ENCODE results near the gene RETREG1.
"Not testable (repeated sequence)": the region's sequence is repeated elsewhere in the genome, so short reads cannot be mapped to it uniquely, and the experiment has no call there.

RETREG1 gene

DNA sequence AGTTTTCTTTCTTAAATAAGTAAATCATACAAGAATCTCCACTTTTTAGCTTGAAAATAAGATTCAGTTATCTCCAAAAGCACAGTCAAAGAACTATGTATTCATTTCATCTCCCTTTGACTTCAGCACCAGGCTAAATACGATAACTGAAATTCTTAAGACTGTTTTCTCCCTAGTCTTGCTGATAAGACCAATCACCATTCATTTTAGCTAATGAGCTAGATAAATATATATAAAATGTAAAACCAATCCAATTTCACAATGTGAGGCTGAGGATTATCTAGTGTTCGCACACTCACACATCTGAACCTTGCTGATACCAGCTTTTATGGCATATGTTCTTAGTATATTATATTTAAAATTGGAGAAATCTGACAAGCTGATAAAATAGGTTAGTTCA, 133.9 kb downstream of the RETREG1 start:
- no peak for DNase-seq

DNA sequence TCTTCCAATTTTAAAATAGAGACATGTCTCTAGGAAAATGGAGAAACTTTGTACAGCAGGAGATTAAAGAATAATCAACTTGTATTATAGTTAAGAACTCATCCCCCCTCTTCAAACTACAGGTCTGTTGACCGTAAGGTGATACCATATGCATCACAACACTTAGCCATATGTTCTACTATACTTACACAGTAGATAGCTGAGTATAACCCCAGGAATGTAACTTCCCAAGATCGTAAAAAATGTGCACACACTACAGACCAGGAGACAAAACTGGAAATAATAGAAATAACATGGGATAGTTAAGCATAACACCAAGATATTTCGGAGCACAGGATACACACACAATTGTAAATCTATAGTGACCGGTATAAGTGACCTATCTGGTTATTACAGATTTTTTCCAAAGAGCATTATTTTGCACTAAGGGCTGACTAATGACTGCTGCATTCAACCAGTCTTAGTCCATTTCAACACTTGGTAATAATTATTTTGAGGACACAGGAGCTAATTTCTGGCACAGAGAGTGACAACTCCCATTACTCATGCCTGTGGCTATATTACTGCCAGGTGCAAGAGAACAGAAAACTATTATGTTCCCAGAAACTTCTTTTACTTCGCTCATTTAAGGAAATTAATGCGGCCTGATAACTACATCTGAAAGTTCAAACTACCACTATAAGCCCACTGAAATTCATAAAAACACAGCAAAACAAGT, 135.8 kb downstream of the RETREG1 start:
- DNase-seq, result peak; percentile 5

DNA sequence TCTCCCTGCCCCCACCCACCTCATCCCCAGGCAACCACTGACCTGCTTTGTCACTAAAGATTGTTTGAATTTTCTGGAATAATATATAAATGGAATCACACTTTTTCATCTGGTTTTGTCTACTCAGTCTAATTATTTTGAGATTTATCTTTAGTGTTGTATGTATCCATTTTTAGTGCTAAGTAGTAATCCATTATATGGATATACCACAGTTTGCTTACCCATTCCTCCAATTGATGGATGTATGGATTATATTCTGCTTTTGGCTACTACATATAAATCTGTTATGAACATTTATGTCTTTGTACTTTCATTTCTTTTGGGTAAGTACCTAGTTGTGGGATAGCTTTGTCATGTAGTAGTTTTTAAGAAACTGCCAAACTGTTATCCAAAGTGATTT, 136.7 kb downstream of the RETREG1 start:
- DNase-seq, result no peak

DNA sequence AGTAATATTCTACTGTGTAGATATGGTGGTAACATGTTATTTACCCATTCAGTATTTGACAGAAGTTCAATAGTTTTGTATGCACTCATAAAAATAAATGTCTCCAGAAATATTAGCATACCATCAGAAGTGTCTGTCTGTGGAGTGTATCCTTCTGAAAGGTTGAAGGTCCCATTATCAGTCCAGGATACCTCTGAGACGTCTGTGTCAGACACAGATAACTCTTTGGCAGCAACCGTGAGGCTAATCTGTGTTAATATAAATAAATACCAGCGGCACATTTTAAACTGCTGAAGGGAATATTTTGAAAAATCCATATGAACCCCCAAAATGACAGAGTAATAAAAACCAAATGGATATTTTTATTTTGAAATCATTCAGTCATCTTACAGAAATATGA, 139.3 kb downstream of the RETREG1 start:
- no peak for DNase-seq

DNA sequence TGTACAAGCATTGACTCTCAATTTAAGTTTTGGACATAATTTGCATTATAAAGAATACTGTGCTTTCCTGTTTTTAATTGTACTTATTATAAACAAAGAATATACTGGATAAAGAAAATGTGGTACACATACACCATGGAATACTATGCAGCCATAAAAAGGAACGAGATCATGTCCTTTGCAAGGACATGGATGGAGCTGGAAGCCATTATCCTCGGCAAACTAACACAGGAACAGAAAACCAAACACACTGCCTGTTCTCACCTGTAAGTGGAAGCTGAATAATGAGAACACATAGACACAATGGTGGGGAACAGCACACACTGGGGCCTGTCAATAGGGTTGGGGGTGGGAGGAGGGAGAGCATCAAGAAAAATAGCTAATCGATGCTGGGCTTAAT, 140.4 kb downstream of the RETREG1 start:
- DNase-seq, result not testable (repeated sequence)

DNA sequence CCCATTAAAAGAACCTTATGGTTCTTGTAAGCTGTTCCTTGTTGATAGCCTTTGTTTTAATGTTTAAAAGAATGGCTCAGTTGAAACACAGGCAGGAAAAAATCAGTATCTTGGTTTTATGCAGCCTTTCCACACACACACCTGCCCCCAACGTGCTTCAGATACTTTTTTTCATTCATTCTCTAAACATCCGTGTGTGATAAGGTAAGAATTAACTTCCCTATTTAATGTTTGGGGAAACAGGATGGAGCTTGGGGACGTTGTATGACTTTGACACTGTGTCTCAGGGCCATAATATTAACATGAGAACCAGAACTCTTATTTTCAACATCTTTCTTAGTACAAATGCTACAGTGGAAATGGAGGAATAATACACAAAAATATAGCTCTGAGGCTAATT, 145.4 kb downstream of the RETREG1 start:
- no peak for DNase-seq

DNA sequence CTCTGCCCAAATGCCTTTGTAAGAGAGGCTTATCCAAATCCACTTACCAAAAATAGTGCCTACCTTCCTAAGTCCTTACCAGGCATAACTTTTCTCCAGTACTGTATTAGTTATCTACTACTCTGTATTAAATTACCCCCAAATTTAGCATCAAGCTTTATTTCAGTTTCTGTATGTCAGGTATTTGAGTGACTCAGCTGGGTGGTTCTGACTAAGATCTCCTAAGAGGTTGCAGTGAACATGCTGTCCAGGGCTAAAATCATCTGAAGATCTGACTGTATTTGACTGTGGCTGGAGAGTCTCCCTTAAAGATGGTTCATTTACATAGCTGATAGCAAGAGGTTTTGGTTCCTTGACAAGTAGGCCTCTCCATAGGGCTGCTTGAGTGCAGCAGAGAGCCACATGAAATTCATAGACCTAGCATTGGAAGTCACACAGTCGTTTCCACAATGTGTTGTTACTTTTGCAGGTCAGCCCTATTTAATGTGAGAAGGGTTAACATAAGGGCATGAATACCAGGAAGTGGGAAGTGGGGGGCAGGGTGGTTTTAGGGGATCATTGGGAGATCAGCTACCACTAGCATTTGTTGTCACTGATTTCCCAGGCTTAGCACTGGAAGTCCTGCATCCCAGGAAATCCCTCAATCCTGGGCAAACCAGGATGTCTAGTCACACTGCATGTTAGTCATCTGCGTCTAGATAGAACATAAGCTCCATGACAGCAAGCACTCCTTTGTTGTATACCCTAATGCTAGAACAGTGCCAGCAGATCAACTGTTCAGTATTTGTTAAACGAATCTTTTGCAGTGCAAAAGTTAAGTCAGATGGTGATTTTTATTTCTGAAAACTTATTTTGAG, 149.2 kb downstream of the RETREG1 start:
- no peak for DNase-seq

DNA sequence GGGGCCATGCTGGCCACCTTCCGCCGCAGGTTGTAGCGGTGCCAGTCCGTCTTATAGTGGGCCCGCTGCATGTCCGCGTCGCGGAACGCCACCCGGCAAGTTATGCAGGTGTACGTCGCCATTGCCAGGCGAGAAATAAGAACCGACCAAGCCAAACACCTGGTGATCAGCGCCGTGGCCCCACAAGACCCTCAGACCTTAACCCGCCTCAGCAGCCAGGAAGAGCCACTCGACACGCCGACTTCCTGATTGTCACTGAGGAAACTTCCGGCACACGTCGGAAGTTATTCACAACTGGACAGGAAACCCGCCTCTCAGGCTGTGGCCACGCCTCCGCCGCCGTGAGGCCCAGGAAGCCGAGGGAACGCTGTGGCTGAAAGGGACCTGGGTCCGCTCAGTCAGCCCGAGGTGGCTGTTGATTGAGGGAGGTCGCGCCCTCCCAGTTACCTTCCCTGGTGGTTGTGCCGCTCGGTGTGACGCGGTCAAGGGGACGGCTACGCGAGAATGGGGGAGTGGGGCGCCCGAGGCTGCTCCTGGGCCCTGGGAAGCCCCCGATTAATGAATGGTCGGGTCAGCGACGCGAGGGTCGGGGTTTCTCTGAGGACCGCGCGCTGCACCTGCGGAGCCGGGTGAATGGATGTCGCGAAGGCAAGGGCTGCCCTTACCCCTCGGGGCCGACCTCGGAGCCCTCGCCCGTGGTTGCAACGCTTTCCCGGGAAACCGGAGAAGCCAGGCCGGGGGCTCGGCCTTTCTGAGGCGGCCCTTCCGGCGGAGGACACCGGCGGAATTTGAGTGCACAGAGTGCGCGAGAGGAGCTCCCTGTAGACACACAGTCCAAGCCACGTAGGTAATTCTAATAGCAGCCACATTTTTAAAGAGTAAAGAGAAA, 151.0 kb downstream of the RETREG1 start, which contains the start of gene ZNF622:
Gene ZNF622 (minus strand): TSS at position 257 of the 889 bp plus-strand sequence. CDS start 135 bp downstream, at position 122.
- peak; percentile 86 for DNase-seq

DNA sequence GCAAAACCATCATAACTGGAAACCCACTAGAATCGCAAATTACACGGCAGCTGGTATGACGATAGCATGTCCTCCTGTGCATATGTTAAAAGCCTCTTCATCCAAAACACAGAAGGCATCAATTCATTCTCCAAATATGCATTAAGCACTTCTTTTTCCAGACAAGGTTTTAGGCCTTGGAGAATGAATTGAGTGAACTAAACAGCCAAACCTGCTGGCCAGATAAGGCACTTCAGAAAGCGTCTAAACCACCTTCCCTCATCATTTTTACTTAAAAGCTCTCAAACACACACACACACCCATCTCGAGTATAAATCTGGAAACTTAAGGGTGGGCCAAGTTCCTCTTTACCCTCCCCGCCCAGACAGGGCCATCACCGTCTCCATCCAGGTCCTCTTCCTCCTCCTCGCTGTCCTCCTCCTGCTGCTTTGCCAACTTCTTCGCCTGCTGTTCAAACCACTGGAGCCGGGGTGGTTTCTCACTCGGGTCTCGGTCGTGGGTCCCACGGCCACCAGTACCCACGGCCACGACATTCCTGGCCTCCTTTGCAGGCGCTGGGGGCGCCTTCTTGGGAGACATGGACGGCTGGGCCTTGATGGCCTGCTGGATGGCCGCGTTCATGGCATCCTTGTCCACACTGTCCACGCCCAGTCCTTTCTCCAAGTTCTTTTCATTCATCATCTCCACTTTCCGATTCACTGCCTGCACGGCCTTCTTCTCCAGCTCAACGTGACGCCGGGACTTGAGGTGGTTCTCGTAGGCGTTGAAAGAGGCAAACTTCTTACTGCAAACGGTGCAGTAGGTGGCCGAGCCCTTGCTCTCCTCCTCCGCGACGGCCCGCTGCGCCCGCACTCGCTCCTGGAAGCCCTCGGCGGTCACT, 151.9 kb downstream of the RETREG1 start:
- no peak for DNase-seq

DNA sequence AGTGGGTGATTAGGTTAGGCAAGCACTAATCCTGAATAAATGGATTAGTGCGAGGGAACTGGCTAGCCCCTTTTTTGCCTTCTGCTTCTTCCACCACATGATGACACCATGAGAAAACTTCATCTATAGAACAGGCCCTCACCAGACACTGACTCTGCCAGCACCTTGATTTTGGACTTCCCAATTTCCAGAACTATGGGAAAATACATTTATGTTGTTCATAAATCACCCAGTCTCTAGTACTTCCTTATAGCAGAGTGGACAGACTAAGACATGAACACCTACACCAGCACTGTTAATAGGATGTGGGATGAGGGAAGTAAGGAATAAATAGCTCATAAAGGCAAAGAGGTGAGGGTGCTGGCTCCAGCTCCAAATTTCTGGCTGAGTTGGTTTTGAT, 152.6 kb downstream of the RETREG1 start:
- no peak for DNase-seq

DNA sequence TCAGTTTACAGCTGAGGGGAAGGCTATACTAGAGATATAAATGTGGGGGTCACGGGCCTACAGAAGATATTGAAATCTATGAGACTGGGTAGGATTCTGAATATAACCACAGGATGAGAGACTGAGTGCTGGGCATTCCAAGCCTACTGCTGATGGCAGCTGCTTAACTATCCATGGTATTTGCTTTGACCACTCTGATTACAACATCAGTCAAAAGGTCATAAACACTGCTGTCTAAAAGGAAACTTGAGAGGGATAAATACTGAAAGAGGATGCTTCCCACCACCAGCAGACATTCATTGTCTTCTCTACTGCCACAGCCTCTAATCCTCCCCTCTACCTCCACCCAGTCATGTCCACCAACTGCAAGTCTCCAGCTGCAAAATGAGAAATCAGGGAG, 155.0 kb downstream of the RETREG1 start:
- DNase-seq, result no peak

DNA sequence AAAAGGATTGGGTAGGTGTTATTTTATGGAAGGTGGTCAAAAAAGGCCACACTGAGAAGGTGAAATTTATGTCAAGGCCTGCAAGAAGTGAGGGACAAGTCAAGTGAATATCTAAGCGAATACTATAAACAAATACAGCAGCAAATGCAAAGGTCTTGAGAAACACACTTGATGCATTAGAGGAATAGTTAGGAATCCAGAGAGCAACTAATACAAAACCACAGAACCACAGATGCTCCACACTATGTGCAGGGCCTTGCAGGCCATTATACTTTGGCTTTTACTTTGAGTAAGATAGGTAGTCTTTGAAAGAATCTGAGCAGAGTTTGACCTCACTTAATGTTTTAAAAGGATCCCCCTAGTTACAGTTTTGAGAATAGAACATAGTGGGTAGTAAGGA, 155.8 kb downstream of the RETREG1 start:
- no peak for DNase-seq

DNA sequence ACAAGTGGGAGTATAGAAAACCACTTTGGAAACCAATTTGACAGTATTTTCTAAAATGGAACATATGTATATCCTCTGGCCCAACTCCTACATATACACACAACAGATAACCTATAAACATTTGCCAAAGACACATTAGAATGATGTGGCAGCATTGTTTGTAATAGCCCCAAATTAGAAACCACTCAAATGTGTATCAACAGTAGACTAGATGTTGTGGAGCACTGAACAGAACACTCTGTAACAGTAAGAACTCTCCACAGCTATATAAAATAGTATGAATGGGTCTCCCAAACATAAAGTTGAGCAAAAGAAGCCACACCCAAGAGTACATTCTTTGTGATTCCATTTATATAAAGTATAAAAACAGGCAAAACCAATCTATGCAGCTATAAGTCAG, 157.3 kb downstream of the RETREG1 start:
- DNase-seq, result no peak

DNA sequence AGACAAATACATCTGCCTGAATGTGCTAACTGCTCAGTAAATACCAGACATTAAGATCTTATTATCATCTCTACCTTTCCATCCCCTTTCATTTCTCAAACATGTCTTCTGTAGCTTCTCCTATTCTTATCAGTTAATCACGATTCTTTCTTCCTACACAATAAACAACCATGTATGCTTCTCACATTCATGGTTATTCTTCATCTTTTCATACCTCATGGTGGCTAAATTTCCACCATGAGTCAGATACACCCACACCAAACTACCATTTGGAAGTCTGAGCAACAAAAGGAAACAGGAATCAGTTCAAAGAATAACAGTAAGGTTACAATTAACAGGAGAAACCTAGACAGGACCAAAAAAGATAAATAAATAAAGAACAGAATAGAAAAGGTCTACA, 158.9 kb downstream of the RETREG1 start:
- no peak for DNase-seq

DNA sequence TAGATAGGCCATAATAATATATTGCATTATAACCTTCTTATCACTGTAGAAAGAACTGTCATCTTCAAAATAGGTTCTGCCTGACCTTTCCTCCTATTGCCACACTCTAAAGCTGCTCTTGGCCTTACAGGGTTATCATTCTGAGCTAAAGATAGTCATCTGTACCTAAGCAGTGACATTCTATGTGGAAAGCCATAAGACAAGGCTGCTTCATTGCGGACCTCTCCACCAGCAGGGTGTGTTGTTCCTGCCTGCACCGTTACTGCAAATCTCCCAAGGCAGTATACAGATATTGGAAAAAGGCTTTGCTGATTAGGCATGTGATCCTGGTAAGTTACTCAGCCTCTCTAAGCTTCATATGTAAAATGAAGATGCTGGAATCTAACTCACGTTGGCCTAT, 159.3 kb downstream of the RETREG1 start:
- no peak for DNase-seq

DNA sequence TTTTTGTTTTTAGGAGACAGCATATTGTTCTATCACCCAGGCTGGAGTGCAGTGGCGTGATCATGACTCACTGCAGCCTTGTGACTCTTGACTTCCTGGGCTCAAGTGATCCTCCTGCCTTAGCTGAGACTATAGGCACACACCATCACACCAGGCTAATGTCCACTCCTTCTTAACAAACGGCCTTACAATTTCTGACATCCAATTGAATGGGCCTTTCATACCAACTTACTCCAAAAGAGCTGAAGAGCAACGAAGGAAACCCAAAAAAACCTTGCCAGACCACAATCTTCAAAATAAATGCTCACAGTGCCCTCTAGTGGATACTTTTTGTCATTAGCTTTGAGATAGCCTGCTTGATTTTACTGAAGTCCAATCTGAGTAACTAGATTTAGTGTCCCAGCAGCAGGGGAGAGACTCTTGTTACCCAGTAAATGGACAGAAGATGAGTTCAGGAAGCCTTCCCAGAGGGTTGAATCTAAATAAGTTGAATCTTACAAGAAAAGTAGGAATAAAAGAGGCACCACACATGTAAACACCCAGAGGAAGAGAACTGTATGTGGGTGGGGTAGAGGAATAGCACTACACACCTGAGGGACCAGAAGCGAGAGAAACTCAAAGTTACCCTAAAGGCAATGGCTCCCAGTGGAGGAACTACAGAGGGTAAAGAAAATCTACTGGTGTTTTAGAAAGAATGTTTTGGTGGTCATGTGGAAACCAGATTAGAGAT, 160.5 kb downstream of the RETREG1 start:
- DNase-seq, result peak; percentile 43

DNA sequence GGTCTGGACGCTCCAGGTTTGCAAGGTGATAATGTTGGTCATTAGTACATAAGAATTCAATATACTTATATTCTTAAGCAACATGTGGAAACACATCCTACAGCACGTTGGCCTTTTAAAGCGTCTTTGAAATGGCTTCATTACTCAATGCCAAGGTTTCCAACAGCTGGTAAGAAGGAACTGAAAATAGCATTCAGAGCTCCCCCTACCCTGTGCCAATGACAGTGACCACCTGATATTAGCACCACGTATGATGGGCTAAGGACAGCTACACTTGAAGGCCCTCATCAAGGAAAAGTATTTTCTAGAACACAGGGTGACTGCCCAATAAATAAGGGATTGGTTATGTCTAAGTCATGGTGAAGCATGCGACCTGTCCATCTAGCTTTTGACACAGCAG, 161.1 kb downstream of the RETREG1 start:
- DNase-seq, result no peak

DNA sequence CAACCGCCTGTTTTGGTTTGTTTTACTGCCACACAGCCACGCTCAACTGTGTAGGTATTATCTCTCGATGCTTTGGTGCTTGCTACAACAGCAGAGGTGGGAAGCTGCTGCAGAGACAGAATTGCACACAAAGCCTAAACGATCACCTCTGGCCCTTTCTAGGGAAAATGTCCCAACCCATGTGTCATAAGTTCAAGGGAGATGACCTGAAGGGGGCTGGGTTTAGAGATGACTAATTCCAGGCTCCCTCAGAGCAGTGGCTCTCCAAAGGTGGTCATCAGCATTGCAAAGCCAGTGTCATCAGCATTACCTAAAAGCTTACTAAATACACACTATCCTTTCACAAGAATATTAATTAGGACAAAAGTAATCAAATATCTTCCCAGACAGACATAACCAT, 162.1 kb downstream of the RETREG1 start:
- no peak for DNase-seq

DNA sequence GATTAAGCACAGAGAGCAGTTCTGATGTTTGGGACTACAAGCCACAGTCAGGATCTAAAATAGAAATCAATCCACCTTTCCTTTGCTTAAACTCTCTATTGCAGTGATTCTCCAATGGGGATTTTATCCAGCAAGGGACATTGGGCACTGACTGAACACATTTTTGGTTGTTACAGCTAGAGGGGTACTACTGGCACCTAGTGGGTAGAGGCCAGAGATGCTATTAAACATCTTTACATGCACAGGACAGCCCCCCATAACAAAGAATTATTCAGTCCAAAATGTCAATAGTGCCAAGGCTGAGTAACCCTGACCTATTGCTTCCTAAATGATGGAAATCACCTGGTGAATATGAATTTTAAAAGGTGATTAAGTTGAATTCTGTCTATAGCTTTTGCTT, 163.2 kb downstream of the RETREG1 start:
- DNase-seq, result peak; percentile 45

DNA sequence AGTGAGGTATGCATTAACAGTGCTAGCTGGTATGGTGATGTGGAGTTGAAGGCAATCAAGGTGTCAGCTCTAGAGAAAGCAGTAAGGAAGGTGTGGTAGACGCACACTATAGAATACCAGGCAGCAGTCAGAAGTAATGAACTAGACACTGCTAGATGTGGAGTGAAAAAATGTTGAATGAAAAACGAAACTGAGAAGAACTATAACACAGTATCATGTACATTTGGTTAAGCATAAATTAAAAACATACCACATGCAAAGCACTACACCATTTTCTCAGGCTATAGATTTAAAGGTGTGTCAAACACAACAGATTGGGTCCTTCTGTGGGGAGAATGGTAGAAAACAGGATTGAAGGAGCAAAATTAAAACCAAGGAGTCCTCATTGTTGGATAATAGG, 166.6 kb downstream of the RETREG1 start:
- DNase-seq, result no peak

DNA sequence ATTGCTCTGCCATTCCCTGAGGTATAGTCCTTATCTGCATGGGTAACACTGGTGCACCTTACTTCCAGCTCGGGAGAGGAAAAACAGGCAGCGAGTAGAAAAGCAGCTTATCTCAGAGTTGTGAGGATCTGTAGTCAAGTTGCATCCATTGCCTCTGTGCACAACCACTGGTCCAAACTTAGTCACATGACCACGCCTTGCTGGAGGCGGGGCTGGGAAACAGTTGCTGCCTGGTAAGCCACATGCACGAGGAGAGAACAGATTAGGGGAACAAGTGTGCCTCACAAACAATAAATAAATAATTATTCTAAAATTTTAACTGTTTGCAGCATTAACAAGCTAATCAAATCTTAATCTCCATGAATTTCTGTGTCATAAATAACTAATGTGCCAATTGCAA, 169.8 kb downstream of the RETREG1 start:
- DNase-seq, result no peak

DNA sequence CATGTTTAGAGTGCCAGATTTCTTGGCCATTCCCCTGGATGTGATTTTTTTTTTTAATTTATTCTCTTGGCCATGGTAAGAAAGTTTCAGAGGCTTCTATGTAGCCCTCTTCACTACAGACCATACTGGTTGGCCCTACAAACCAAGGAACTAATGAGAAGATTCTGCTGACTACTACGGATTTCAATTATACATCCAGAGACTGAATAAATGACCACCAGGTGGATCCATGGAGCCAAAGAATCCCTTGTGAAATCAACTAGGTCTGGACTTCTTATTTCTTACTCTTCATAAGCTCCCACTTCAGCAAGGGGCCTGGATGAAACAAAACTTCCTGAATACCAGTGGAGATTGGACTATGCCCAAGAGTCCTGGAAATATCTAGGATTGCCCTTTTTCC, 178.8 kb downstream of the RETREG1 start:
- peak; percentile 4 for DNase-seq
